ENCODE measurements around the gene PTPRM. TPM values are rescaled to one million over a fixed set of nuclear protein-coding genes. Genes with fewer than 3 reads are reported as not detected.

The PTPRM gene
- total RNA-seq, 1 experiment from 2014 or later: 11.1 TPM

DNA sequence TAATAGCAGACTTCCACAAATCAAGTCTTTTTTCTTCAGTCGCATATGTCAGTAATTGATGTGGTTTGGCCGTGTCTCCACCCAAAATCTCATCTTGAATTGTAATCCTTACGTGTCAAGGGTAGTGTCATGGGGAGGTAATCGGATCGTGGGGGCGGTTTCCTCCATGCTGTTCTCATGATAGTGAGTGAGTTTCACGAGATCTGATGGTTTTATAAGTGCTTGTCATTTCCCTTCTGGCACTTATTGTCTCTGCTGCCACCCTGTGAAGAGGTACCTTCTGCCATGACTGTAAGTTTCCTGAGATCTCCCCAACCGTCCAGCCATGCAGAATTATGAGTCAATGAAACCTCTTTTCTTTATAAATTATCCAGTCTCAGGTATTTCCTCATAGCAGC, 478.8 kb downstream of the PTPRM start:
- CTCF ChIA-PET: no interaction called here
- H3K27me3 Mint-ChIP-seq (ENCODE audit: low read depth): no peaks in the 10 kb centered on the region
- TF ChIP-seq ZNF396 (CRISPR knock-in tag; IDR thresholded peaks at IDR 0.05; ENCODE audit: borderline replicate concordance): no peak
- TF ChIP-seq CREB1 (CRISPR knock-in tag; IDR thresholded peaks at IDR 0.05): no peak
- no peak for TF ChIP-seq TP53 (CRISPR knock-in tag; IDR thresholded peaks at IDR 0.05)
- TF ChIP-seq ZNF263 (CRISPR knock-in tag; IDR thresholded peaks at IDR 0.05; ENCODE audit: low read depth): no peak
- TF ChIP-seq, protein P1, sequence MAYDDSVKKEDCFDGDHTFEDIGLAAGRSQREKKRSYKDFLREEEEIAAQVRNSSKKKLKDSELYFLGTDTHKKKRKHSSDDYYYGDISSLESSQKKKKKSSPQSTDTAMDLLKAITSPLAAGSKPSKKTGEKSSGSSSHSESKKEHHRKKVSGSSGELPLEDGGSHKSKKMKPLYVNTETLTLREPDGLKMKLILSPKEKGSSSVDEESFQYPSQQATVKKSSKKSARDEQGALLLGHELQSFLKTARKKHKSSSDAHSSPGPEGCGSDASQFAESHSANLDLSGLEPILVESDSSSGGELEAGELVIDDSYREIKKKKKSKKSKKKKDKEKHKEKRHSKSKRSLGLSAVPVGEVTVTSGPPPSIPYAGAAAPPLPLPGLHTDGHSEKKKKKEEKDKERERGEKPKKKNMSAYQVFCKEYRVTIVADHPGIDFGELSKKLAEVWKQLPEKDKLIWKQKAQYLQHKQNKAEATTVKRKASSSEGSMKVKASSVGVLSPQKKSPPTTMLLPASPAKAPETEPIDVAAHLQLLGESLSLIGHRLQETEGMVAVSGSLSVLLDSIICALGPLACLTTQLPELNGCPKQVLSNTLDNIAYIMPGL (CRISPR knock-in tag; IDR thresholded peaks at IDR 0.05): no peak
- TF ChIP-seq NFE2L1 (CRISPR knock-in tag; IDR thresholded peaks at IDR 0.05): no peak
- no peak for TF ChIP-seq ETV6 (CRISPR knock-in tag; IDR thresholded peaks at IDR 0.05)
- TF ChIP-seq GABPB1 (CRISPR knock-in tag; IDR thresholded peaks at IDR 0.05): no peak
- no peak for TF ChIP-seq SMAD3 (CRISPR knock-in tag; IDR thresholded peaks at IDR 0.05; ENCODE audit: borderline replicate concordance)
- TF ChIP-seq, protein P2, sequence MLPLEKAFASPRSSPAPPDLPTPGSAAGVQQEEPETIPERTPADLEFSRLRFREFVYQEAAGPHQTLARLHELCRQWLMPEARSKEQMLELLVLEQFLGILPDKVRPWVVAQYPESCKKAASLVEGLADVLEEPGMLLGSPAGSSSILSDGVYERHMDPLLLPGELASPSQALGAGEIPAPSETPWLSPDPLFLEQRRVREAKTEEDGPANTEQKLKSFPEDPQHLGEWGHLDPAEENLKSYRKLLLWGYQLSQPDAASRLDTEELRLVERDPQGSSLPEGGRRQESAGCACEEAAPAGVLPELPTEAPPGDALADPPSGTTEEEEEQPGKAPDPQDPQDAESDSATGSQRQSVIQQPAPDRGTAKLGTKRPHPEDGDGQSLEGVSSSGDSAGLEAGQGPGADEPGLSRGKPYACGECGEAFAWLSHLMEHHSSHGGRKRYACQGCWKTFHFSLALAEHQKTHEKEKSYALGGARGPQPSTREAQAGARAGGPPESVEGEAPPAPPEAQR (CRISPR knock-in tag; IDR thresholded peaks at IDR 0.05): no peak
- no peak for TF ChIP-seq CBFB (CRISPR knock-in tag; IDR thresholded peaks at IDR 0.05; ENCODE audit: low read depth)
- no peak for TF ChIP-seq RELA (CRISPR knock-in tag; IDR thresholded peaks at IDR 0.05; ENCODE audit: borderline replicate concordance)
- TF ChIP-seq, protein P3, sequence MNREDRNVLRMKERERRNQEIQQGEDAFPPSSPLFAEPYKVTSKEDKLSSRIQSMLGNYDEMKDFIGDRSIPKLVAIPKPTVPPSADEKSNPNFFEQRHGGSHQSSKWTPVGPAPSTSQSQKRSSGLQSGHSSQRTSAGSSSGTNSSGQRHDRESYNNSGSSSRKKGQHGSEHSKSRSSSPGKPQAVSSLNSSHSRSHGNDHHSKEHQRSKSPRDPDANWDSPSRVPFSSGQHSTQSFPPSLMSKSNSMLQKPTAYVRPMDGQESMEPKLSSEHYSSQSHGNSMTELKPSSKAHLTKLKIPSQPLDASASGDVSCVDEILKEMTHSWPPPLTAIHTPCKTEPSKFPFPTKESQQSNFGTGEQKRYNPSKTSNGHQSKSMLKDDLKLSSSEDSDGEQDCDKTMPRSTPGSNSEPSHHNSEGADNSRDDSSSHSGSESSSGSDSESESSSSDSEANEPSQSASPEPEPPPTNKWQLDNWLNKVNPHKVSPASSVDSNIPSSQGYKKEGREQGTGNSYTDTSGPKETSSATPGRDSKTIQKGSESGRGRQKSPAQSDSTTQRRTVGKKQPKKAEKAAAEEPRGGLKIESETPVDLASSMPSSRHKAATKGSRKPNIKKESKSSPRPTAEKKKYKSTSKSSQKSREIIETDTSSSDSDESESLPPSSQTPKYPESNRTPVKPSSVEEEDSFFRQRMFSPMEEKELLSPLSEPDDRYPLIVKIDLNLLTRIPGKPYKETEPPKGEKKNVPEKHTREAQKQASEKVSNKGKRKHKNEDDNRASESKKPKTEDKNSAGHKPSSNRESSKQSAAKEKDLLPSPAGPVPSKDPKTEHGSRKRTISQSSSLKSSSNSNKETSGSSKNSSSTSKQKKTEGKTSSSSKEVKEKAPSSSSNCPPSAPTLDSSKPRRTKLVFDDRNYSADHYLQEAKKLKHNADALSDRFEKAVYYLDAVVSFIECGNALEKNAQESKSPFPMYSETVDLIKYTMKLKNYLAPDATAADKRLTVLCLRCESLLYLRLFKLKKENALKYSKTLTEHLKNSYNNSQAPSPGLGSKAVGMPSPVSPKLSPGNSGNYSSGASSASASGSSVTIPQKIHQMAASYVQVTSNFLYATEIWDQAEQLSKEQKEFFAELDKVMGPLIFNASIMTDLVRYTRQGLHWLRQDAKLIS (CRISPR knock-in tag; IDR thresholded peaks at IDR 0.05; ENCODE audit: borderline replicate concordance): no peak
- TF ChIP-seq, protein P4, sequence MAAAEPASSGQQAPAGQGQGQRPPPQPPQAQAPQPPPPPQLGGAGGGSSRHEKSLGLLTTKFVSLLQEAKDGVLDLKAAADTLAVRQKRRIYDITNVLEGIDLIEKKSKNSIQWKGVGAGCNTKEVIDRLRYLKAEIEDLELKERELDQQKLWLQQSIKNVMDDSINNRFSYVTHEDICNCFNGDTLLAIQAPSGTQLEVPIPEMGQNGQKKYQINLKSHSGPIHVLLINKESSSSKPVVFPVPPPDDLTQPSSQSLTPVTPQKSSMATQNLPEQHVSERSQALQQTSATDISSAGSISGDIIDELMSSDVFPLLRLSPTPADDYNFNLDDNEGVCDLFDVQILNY (CRISPR knock-in tag; IDR thresholded peaks at IDR 0.05): no peak
- TF ChIP-seq, protein P5, sequence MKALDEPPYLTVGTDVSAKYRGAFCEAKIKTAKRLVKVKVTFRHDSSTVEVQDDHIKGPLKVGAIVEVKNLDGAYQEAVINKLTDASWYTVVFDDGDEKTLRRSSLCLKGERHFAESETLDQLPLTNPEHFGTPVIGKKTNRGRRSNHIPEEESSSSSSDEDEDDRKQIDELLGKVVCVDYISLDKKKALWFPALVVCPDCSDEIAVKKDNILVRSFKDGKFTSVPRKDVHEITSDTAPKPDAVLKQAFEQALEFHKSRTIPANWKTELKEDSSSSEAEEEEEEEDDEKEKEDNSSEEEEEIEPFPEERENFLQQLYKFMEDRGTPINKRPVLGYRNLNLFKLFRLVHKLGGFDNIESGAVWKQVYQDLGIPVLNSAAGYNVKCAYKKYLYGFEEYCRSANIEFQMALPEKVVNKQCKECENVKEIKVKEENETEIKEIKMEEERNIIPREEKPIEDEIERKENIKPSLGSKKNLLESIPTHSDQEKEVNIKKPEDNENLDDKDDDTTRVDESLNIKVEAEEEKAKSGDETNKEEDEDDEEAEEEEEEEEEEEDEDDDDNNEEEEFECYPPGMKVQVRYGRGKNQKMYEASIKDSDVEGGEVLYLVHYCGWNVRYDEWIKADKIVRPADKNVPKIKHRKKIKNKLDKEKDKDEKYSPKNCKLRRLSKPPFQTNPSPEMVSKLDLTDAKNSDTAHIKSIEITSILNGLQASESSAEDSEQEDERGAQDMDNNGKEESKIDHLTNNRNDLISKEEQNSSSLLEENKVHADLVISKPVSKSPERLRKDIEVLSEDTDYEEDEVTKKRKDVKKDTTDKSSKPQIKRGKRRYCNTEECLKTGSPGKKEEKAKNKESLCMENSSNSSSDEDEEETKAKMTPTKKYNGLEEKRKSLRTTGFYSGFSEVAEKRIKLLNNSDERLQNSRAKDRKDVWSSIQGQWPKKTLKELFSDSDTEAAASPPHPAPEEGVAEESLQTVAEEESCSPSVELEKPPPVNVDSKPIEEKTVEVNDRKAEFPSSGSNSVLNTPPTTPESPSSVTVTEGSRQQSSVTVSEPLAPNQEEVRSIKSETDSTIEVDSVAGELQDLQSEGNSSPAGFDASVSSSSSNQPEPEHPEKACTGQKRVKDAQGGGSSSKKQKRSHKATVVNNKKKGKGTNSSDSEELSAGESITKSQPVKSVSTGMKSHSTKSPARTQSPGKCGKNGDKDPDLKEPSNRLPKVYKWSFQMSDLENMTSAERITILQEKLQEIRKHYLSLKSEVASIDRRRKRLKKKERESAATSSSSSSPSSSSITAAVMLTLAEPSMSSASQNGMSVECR (CRISPR knock-in tag; IDR thresholded peaks at IDR 0.05; ENCODE audit: borderline replicate concordance): no peak
- no peak for TF ChIP-seq OVOL2 (CRISPR knock-in tag; IDR thresholded peaks at IDR 0.05; ENCODE audit: borderline replicate concordance)
- TF ChIP-seq, protein P6, sequence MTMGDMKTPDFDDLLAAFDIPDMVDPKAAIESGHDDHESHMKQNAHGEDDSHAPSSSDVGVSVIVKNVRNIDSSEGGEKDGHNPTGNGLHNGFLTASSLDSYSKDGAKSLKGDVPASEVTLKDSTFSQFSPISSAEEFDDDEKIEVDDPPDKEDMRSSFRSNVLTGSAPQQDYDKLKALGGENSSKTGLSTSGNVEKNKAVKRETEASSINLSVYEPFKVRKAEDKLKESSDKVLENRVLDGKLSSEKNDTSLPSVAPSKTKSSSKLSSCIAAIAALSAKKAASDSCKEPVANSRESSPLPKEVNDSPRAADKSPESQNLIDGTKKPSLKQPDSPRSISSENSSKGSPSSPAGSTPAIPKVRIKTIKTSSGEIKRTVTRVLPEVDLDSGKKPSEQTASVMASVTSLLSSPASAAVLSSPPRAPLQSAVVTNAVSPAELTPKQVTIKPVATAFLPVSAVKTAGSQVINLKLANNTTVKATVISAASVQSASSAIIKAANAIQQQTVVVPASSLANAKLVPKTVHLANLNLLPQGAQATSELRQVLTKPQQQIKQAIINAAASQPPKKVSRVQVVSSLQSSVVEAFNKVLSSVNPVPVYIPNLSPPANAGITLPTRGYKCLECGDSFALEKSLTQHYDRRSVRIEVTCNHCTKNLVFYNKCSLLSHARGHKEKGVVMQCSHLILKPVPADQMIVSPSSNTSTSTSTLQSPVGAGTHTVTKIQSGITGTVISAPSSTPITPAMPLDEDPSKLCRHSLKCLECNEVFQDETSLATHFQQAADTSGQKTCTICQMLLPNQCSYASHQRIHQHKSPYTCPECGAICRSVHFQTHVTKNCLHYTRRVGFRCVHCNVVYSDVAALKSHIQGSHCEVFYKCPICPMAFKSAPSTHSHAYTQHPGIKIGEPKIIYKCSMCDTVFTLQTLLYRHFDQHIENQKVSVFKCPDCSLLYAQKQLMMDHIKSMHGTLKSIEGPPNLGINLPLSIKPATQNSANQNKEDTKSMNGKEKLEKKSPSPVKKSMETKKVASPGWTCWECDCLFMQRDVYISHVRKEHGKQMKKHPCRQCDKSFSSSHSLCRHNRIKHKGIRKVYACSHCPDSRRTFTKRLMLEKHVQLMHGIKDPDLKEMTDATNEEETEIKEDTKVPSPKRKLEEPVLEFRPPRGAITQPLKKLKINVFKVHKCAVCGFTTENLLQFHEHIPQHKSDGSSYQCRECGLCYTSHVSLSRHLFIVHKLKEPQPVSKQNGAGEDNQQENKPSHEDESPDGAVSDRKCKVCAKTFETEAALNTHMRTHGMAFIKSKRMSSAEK (CRISPR knock-in tag; IDR thresholded peaks at IDR 0.05; ENCODE audit: borderline replicate concordance): no peak
- no peak for TF ChIP-seq TEAD1 (CRISPR knock-in tag; IDR thresholded peaks at IDR 0.05)
- TF ChIP-seq, protein P7, sequence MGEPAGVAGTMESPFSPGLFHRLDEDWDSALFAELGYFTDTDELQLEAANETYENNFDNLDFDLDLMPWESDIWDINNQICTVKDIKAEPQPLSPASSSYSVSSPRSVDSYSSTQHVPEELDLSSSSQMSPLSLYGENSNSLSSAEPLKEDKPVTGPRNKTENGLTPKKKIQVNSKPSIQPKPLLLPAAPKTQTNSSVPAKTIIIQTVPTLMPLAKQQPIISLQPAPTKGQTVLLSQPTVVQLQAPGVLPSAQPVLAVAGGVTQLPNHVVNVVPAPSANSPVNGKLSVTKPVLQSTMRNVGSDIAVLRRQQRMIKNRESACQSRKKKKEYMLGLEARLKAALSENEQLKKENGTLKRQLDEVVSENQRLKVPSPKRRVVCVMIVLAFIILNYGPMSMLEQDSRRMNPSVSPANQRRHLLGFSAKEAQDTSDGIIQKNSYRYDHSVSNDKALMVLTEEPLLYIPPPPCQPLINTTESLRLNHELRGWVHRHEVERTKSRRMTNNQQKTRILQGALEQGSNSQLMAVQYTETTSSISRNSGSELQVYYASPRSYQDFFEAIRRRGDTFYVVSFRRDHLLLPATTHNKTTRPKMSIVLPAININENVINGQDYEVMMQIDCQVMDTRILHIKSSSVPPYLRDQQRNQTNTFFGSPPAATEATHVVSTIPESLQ (CRISPR knock-in tag; IDR thresholded peaks at IDR 0.05): no peak

More for the DNA sequence above, 478.8 kb downstream of the PTPRM start:
- H3K27ac Mint-ChIP-seq: no peak overlapping the region
- H3K4me1 Mint-ChIP-seq: peaks cover 12% of the 10 kb centered on the region
- no peak overlapping the region for H3K4me3 Mint-ChIP-seq
- H3K9me3 Mint-ChIP-seq: no peaks in the 10 kb centered on the region
- no peak for DNase-seq (ENCODE audit: low spot score)
- no peak for ATAC-seq
- POLR2A ChIA-PET: no interaction called here
- H3K36me3 Mint-ChIP-seq: no peaks in the 10 kb centered on the region
